Ascending aorta (tissue), 2 donors: ENCODE data around the gene USP24. TPM values are rescaled to one million over a fixed set of nuclear protein-coding genes. Genes with fewer than 3 reads are reported as not detected.

ENCODE experiments used
- DNase-seq, 2 donors: peaks; one replicate each; pipeline ENCODE4 v3.0.0-alpha.2; 2019; ENCODE audit warnings: low spot score in 2 of 2
- H3K27ac ChIP-seq, 2 donors: fragments of 200-600 bp; sonication (generic); one replicate each; pipeline ENCODE4 v1.5.1; 2016 to 2017; ENCODE audit warnings: mild to moderate bottlenecking in 1 of 2
- H3K27me3 ChIP-seq: fragments of 200-600 bp; sonication (generic); one replicate; pipeline ENCODE4 v1.5.1; 2017
- H3K36me3 ChIP-seq, 2 donors: fragments of 200-600 bp; sonication (generic); one replicate each; pipeline ENCODE4 v1.5.1; 2016
- H3K4me1 ChIP-seq, 2 donors: fragments of 200-600 bp; sonication (generic); one replicate each; pipeline ENCODE4 v1.5.1; 2016 to 2017; ENCODE audit warnings: mild to moderate bottlenecking in 1 of 2
- H3K4me3 ChIP-seq, 2 donors: fragments of 200-600 bp; sonication (generic); one replicate each; pipeline ENCODE4 v1.5.1; 2016 to 2017; ENCODE audit warnings: mild to moderate bottlenecking in 1 of 2
- H3K9me3 ChIP-seq, 2 donors: fragments of 200-600 bp; sonication (generic); one replicate each; pipeline ENCODE4 v1.5.1; 2016
- intact Hi-C: fragments of 100-400 bp; cut with DNase I; formaldehyde crosslinking; loops from one replicate; pipeline ENCODE4 v1.15.1; 2023
- total RNA-seq: library from RNA; depleted of rRNA; stranded (reverse); fragments of >200 nt; gene quantifications from one replicate; pipeline ENCODE4 v1.1.0, GENCODE V29; 2016
- TF ChIP-seq, protein P1 (sequence below), 3 experiments: fragments of 200-600 bp in 2 of 3; fragments of 450-650 bp in 1 of 3; sonication (generic) in 2 of 3; IDR thresholded peaks; one replicate each; pipeline ENCODE4 v1.5.1; 2016 to 2019; ENCODE audit warnings: antibody characterized with exemption in 3 of 3, mild to moderate bottlenecking in 1 of 3, moderate library complexity in 1 of 3

The USP24 gene
- total RNA-seq, 1 donor from 2014 or later: 11.2 TPM

- TF ChIP-seq, protein P1, sequence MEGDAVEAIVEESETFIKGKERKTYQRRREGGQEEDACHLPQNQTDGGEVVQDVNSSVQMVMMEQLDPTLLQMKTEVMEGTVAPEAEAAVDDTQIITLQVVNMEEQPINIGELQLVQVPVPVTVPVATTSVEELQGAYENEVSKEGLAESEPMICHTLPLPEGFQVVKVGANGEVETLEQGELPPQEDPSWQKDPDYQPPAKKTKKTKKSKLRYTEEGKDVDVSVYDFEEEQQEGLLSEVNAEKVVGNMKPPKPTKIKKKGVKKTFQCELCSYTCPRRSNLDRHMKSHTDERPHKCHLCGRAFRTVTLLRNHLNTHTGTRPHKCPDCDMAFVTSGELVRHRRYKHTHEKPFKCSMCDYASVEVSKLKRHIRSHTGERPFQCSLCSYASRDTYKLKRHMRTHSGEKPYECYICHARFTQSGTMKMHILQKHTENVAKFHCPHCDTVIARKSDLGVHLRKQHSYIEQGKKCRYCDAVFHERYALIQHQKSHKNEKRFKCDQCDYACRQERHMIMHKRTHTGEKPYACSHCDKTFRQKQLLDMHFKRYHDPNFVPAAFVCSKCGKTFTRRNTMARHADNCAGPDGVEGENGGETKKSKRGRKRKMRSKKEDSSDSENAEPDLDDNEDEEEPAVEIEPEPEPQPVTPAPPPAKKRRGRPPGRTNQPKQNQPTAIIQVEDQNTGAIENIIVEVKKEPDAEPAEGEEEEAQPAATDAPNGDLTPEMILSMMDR (IDR thresholded peaks at IDR 0.05): no peak
- Histone ChIP-seq H3K27ac (no peak overlapping the region), H3K4me3 (no peak overlapping the region), H3K27me3 (no peaks in the 10 kb centered on the region), H3K36me3 (peaks cover 81 to 94% of the 10 kb centered on the region in 2 donors), H3K9me3 (no peaks in the 10 kb centered on the region), H3K4me1 (no peaks in the 10 kb centered on the region)
- intact Hi-C loops: no loop called here
- DNase-seq: no peak
Observed at GRCh38 chr1:55081188-55081904, 133.8 kb downstream of the USP24 start.

DNA sequence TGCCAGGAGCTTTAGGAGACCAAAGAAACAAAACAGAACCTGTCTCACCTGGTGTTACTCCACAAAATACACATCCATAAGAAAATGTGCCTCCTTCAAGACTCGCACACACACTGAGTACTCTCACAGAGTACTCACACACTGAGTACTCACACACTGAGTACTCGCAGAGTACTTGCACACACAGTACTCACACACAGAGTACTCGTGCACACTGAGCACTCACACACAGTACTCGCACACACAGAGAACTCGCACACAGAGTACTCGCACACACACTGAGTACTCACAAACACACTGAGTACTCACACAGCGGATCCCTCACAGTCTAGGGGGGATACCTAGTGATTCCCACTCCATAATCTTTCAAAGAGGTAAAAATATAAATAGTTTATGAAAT is 135.5 kb downstream of the USP24 start:
- no peak for DNase-seq
- H3K27ac ChIP-seq: no peak overlapping the region
- no peak overlapping the region for H3K4me3 ChIP-seq
- TF ChIP-seq, protein P1 (IDR thresholded peaks at IDR 0.05): no peak
- H3K27me3 ChIP-seq: no peaks in the 10 kb centered on the region
- peaks cover 78 to 93% of the 10 kb centered on the region in 2 donors for H3K36me3 ChIP-seq
- no peaks in the 10 kb centered on the region for H3K4me1 ChIP-seq
- intact Hi-C loops: no loop called here
- H3K9me3 ChIP-seq: no peaks in the 10 kb centered on the region

GRCh38 chr1:55078470-55078869 is 136.7 kb downstream of the USP24 start:
- TF ChIP-seq, protein P1 (IDR thresholded peaks at IDR 0.05): no peak
- no peak overlapping the region for H3K4me3 ChIP-seq
- H3K27me3 ChIP-seq: no peaks in the 10 kb centered on the region
- H3K36me3 ChIP-seq: peaks cover 81 to 91% of the 10 kb centered on the region in 2 donors
- no peaks in the 10 kb centered on the region for H3K9me3 ChIP-seq
- no peak for DNase-seq
- no peaks in the 10 kb centered on the region for H3K4me1 ChIP-seq
- no peak overlapping the region for H3K27ac ChIP-seq
- intact Hi-C loops: no loop called here

DNA sequence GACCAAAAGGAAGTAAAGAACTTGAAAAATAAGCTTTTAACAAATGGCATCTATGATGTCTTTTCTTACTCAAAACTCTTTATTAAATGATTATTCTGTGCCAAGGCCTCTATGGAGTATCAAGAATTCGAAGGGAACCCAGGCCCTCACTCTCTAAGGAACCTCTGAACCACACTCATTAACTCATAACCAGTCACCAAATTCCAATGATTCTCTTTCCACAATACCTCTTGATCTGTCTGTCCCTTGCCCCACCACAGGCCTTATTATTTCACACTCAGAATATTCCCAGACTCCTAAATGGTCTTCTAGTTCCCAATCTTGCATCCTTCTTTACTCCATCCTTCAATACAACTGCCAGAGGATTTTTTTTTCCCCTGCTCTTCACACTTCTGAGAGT is 138.8 kb downstream of the USP24 start:
- Histone ChIP-seq H3K4me3 (no peak overlapping the region), H3K9me3 (no peaks in the 10 kb centered on the region), H3K27me3 (no peaks in the 10 kb centered on the region), H3K36me3 (peaks cover 84 to 90% of the 10 kb centered on the region in 2 donors), H3K27ac (no peak overlapping the region), H3K4me1 (no peaks in the 10 kb centered on the region)
- TF ChIP-seq, protein P1 (IDR thresholded peaks at IDR 0.05): no peak
- intact Hi-C loops: no loop called here
- DNase-seq: no peak

DNA sequence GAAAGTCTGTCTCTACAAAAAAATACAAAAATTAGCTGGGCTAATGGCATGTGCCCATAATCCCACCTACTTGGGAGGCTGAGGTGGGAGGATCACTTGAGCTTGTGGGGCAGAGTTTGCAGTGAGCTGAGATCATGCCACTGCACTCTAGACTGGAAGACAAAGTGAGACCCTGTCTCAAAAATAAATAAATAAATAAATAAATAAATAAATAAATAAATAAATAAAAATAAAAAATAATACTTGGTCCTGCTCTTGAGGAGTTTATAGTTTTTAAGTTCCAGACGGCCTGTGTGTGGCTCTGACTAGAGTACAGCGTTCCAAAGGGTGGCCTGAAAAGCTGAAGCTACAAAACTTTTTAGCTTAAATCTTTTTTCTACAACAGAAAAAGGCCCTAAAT is 140.7 kb downstream of the USP24 start:
- intact Hi-C loops: no loop called here
- Histone ChIP-seq H3K4me3 (no peak overlapping the region), H3K4me1 (no peaks in the 10 kb centered on the region), H3K36me3 (peaks cover 82 to 94% of the 10 kb centered on the region in 2 donors), H3K27ac (no peak overlapping the region), H3K9me3 (no peaks in the 10 kb centered on the region), H3K27me3 (no peaks in the 10 kb centered on the region)
- TF ChIP-seq, protein P1 (IDR thresholded peaks at IDR 0.05): no peak
- no peak for DNase-seq
